Endothelial cell of umbilical vein (primary cell): Measurements from ENCODE around the gene DSCAML1. TPM values are rescaled to one million over a fixed set of nuclear protein-coding genes. Genes with fewer than 3 reads are reported as not detected.

ENCODE experiments used
- BruUV-seq: library from RNA; stranded (reverse); fragments of 400-500 nt; replicated peaks from 2 replicates; lab custom pipeline; 2021; lab: Mats Ljungman, UMichigan
- CTCF ChIA-PET: fragments of 300-600, 350-600 bp; sonication (Branson Sonifier 250); formaldehyde crosslinking; loops from one replicate; lab custom pipeline; 2021; ENCODE audit warnings: antibody characterized with exemption, inconsistent platforms; lab: Charles Lee
- POLR2A ChIA-PET: fragments of 300-600, 350-600 bp; sonication (Branson Sonifier 250); formaldehyde crosslinking; loops from one replicate; lab custom pipeline; 2021; ENCODE audit warnings: antibody characterized with exemption, inconsistent platforms; lab: Charles Lee
- DNase-seq: peaks from one replicate; pipeline ENCODE4 v3.0.0-alpha.2; 2011; ENCODE audit warnings: low read depth, low spot score
- FAIRE-seq: peaks from 2 replicates; lab custom pipeline; 2011; peaks lifted over from hg19 to GRCh38; lab: Jason Lieb, UNC
- H2AFZ ChIP-seq: 2 replicates; pipeline ENCODE4 v1.6.0; 2012; ENCODE audit warnings: low read depth, low read length, control low read depth, inconsistent platforms
- H3K27ac ChIP-seq: 2 replicates; pipeline ENCODE4 v1.5.1; 2011; ENCODE audit warnings: low read depth, mild to moderate bottlenecking, control low read depth, low read length, moderate library complexity; ENCODE audit not compliant: insufficient read depth
- H3K27me3 ChIP-seq, 2 experiments: 2 replicates each; pipeline versions ENCODE4 v1.6.0 to v1.6.1; 2011; ENCODE audit warnings: low read length in 2 of 2, mixed read lengths in 1 of 2; ENCODE audit not compliant: control insufficient read depth in 2 of 2, insufficient read depth in 2 of 2
- H3K36me3 ChIP-seq, 2 experiments: 2 replicates in 1 of 2; 3 replicates in 1 of 2; pipeline ENCODE4 v1.5.1; 2011; ENCODE audit warnings: low read length in 2 of 2, mild to moderate bottlenecking in 1 of 2, moderate library complexity in 1 of 2; ENCODE audit not compliant: control insufficient read depth in 2 of 2, insufficient read depth in 2 of 2; ENCODE audit errors: extremely low read depth in 1 of 2
- H3K4me1 ChIP-seq: 3 replicates; pipeline ENCODE4 v1.5.1; 2011; ENCODE audit warnings: mild to moderate bottlenecking, low read length; ENCODE audit not compliant: control insufficient read depth, insufficient read depth; ENCODE audit errors: extremely low read depth
- H3K4me2 ChIP-seq: 2 replicates; pipeline ENCODE4 v1.6.1; 2011; ENCODE audit warnings: low read length, control low read depth, mixed read lengths; ENCODE audit not compliant: insufficient read depth
- H3K4me3 ChIP-seq, 3 experiments: fragments of 200-600 bp in 1 of 3; sonication (generic), shearing (Covaris generic) in 1 of 3; replicated peaks in 1 of 3; 2 replicates each; pipeline ENCODE4 v1.5.1; 2011 to 2016; ENCODE audit warnings: control low read depth in 3 of 3, low read length in 3 of 3, mild to moderate bottlenecking in 2 of 3, inconsistent platforms in 1 of 3, low read depth in 1 of 3, moderate library complexity in 1 of 3; ENCODE audit not compliant: insufficient read depth in 1 of 3
- H3K79me2 ChIP-seq: 2 replicates; pipeline ENCODE4 v1.6.0; 2012; ENCODE audit warnings: low read length, inconsistent platforms; ENCODE audit not compliant: control insufficient read depth, insufficient read depth
- H3K9ac ChIP-seq: replicated peaks from 2 replicates; pipeline ENCODE3; 2011; ENCODE audit warnings: low read length, control low read depth; ENCODE audit not compliant: insufficient read depth; ENCODE audit errors: extremely low read depth
- H3K9me1 ChIP-seq: replicated peaks from 3 replicates; pipeline ENCODE4 v1.6.0; 2011; ENCODE audit warnings: mild to moderate bottlenecking, low read length; ENCODE audit not compliant: control insufficient read depth, insufficient read depth; ENCODE audit errors: extremely low read depth
- H3K9me3 ChIP-seq: replicated peaks from 2 replicates; pipeline ENCODE4 v1.5.1; 2012; ENCODE audit warnings: low read length, inconsistent platforms; ENCODE audit not compliant: control insufficient read depth, insufficient read depth
- H4K20me1 ChIP-seq: replicated peaks from 2 replicates; pipeline ENCODE3; 2011; ENCODE audit warnings: mild to moderate bottlenecking, low read length; ENCODE audit not compliant: control insufficient read depth, insufficient read depth; ENCODE audit errors: extremely low read depth
- EZH2 ChIP-seq: IDR thresholded peaks from 2 replicates; pipeline ENCODE4 v1.6.1; 2012; ENCODE audit warnings: borderline replicate concordance, low read depth, mild to moderate bottlenecking, moderate library complexity, low read length, inconsistent platforms; ENCODE audit not compliant: severe bottlenecking
- FOS ChIP-seq: IDR thresholded peaks from 2 replicates; pipeline ENCODE4 v1.6.1; 2011; ENCODE audit warnings: mild to moderate bottlenecking, low read length, moderate library complexity, borderline replicate concordance; ENCODE audit not compliant: insufficient read depth
- GATA2 ChIP-seq: IDR thresholded peaks from 2 replicates; pipeline ENCODE4 v1.7.0; 2011; ENCODE audit warnings: low read depth, mild to moderate bottlenecking, moderate library complexity, mixed read lengths, low read length; ENCODE audit not compliant: insufficient read length, insufficient read depth
- JUN ChIP-seq: IDR thresholded peaks from 2 replicates; pipeline ENCODE4 v1.6.1; 2011; ENCODE audit warnings: borderline replicate concordance, low read depth; ENCODE audit not compliant: insufficient read length, insufficient read depth
- MAX ChIP-seq: IDR thresholded peaks from 2 replicates; pipeline ENCODE4 v1.6.1; 2011; ENCODE audit not compliant: insufficient read depth, insufficient read length
- MYC ChIP-seq: IDR thresholded peaks from one replicate; pipeline ENCODE4 v1.6.1; 2011; ENCODE audit warnings: mild to moderate bottlenecking, low read depth, low read length
- POLR2A ChIP-seq: IDR thresholded peaks from 2 replicates; pipeline ENCODE4 v1.6.1; 2012; ENCODE audit warnings: low read depth, mild to moderate bottlenecking, control low read depth, low read length
- POLR2AphosphoS5 ChIP-seq: IDR thresholded peaks from 2 replicates; pipeline ENCODE4 v1.6.1; 2012; ENCODE audit warnings: low read depth, mild to moderate bottlenecking, control low read depth, low read length, moderate library complexity; ENCODE audit not compliant: insufficient read depth
- dilution Hi-C: fragments of 300-500 bp; cut with MboI; formaldehyde crosslinking; loops from one replicate; pipeline ENCODE4 v1.15.0; 2019; ENCODE audit warnings: low sequenced_read_pairs; ENCODE audit not compliant: extremely low pct_ligation_motif_present
- intact Hi-C: fragments of 100-400 bp; cut with micrococcal nuclease; formaldehyde crosslinking; loops from one replicate; pipeline ENCODE4 v1.10.0; 2022
- polyA plus RNA-seq, 4 experiments: library from polyadenylated mRNA; depleted of rRNA in 3 of 4; stranded (reverse) in 3 of 4; unstranded in 1 of 4; fragments of >200 nt; gene quantifications; 2 replicates each; pipeline versions ENCODE4 v1.2.1 to v1.2.3, GENCODE V29; 2011 to 2012; ENCODE audit warnings: missing spikeins in 1 of 4
- total RNA-seq: library from RNA; stranded (reverse); gene quantifications from 2 replicates; pipeline ENCODE4 v1.2.3, GENCODE V29; 2021
- TF ChIP-seq, protein P1 (sequence below), 2 donors: IDR thresholded peaks; 1 replicate in 1 of 2; 2 replicates in 1 of 2; pipeline ENCODE4 v1.5.1; 2011; ENCODE audit warnings: low read length in 2 of 2, mild to moderate bottlenecking in 2 of 2, moderate library complexity in 2 of 2, control low read depth in 1 of 2, inconsistent platforms in 1 of 2, low read depth in 1 of 2; ENCODE audit not compliant: insufficient read depth in 1 of 2; ENCODE audit errors: extremely low read depth in 1 of 2

Gene DSCAML1
- total and polyA plus RNA-seq, 2 donors (not counting 3 experiments of a cell fraction or from before 2014, with no cell fraction given) = not detected

GRCh38 chr11:117417342-117417741, 379.7 kb downstream of the DSCAML1 start:
- ChIA-PET CTCF (interaction anchor here (6.9 kb wide), 1 partner anchor 9 kb away, joined by 54 read pairs; no protein-coding TSS in a partner anchor), POLR2A (no interaction called here)
- FAIRE-seq (no peak), DNase-seq (no peak)
- intact Hi-C loops (no loop called here), dilution Hi-C loops (no loop called here)
- no peak overlapping the region for H3K9ac ChIP-seq
- no TSS peak for BruUV-seq
- H3K36me3 ChIP-seq = no peaks in the 10 kb centered on the region
- H3K4me3 ChIP-seq = no peak overlapping the region
- H3K9me3 ChIP-seq = no peaks in the 10 kb centered on the region
- no peaks in the 10 kb centered on the region for H3K79me2 ChIP-seq
- H2AFZ ChIP-seq = no peak overlapping the region
- no peaks in the 10 kb centered on the region for H3K27me3 ChIP-seq
- TF ChIP-seq, protein P1, sequence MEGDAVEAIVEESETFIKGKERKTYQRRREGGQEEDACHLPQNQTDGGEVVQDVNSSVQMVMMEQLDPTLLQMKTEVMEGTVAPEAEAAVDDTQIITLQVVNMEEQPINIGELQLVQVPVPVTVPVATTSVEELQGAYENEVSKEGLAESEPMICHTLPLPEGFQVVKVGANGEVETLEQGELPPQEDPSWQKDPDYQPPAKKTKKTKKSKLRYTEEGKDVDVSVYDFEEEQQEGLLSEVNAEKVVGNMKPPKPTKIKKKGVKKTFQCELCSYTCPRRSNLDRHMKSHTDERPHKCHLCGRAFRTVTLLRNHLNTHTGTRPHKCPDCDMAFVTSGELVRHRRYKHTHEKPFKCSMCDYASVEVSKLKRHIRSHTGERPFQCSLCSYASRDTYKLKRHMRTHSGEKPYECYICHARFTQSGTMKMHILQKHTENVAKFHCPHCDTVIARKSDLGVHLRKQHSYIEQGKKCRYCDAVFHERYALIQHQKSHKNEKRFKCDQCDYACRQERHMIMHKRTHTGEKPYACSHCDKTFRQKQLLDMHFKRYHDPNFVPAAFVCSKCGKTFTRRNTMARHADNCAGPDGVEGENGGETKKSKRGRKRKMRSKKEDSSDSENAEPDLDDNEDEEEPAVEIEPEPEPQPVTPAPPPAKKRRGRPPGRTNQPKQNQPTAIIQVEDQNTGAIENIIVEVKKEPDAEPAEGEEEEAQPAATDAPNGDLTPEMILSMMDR (IDR thresholded peaks at IDR 0.05; ENCODE audit: extremely low read depth in 1 of 2, insufficient read depth in 1 of 2, low read depth in 1 of 2, low read length in 2 of 2) = no peak
- TF ChIP-seq JUN = no peak
- no peak for TF ChIP-seq MAX
- TF ChIP-seq FOS = no peak
- no peak for TF ChIP-seq POLR2AphosphoS5
- no peak for TF ChIP-seq EZH2
- no peak for TF ChIP-seq POLR2A
- TF ChIP-seq GATA2 = no peak
- TF ChIP-seq MYC = no peak
- H3K27ac ChIP-seq = no peak overlapping the region
- no peaks in the 10 kb centered on the region for H4K20me1 ChIP-seq
- H3K4me2 ChIP-seq = no peak overlapping the region
- H3K4me1 ChIP-seq = no peaks in the 10 kb centered on the region
- no peaks in the 10 kb centered on the region for H3K9me1 ChIP-seq
